Urinary bladder (tissue), 4 donors: Measurements from ENCODE around the gene CCDC59. TPM values are rescaled to one million over a fixed set of nuclear protein-coding genes. Genes with fewer than 3 reads are reported as not detected.
"Not testable (repeated sequence)": the region's sequence is repeated elsewhere in the genome, so short reads cannot be mapped to it uniquely, and the experiment has no call there.

Experiments used
- DNase-seq: peaks from one replicate; pipeline ENCODE4 v3.0.0-alpha.2; 2015; ENCODE audit errors: extremely low spot score
- H3K27ac ChIP-seq: one replicate; pipeline ENCODE4 v1.5.1; 2013; ENCODE audit warnings: low read depth, mild to moderate bottlenecking, moderate library complexity
- H3K36me3 ChIP-seq: one replicate; pipeline ENCODE4 v1.6.1; 2013; ENCODE audit warnings: mild to moderate bottlenecking, moderate library complexity; ENCODE audit not compliant: insufficient read depth
- H3K4me1 ChIP-seq: one replicate; pipeline ENCODE4 v1.6.1; 2013; ENCODE audit warnings: mild to moderate bottlenecking, moderate library complexity; ENCODE audit not compliant: insufficient read depth
- H3K4me3 ChIP-seq: one replicate; pipeline ENCODE4 v1.5.1; 2013; ENCODE audit warnings: low read depth, low read length
- WGBS: extraction: QIAGEN DNeasy Blood & Tissue Kit; methylation state at CpG from one replicate; pipeline ENCODE4 v1.1.7; 2013; 5-methylcytosine and 5-hydroxymethylcytosine counted together
- polyA plus RNA-seq: library from polyadenylated mRNA; stranded (reverse); fragments of 200-250 nt; gene quantifications from one replicate; pipeline ENCODE4 v1.2.3, GENCODE V29; 2013
- total RNA-seq: library from RNA; depleted of rRNA; stranded (reverse); fragments of >200 nt; gene quantifications from one replicate; pipeline ENCODE4 v1.2.3, GENCODE V29; 2014
- donor health status: healthy with polysubstance abuse.
- donor health status: healthy.

The CCDC59 gene
- total RNA-seq (40.2 TPM), polyA plus RNA-seq (45.6 TPM)

GRCh38 chr12:82358200-82359114, at the start of gene CCDC59, which contains the start of gene METTL25:
CCDC59 (minus strand) TSS chr12:82358387; CDS start chr12:82358376, 11 bp downstream.
METTL25 (plus strand) TSS chr12:82358529; CDS start chr12:82358566, 37 bp downstream.
- peak within 1 kb of the TSS; percentile 90 for H3K27ac ChIP-seq
- peak within 1 kb of the TSS; percentile 78 for H3K4me3 ChIP-seq
- WGBS = under 1% methylated on average over 61 of the region's 61 CpGs
- H3K36me3 ChIP-seq = peaks cover 2% of the 10 kb centered on the region
- no peaks in the 10 kb centered on the region for H3K4me1 ChIP-seq
- peak; percentile 97 for DNase-seq

- Histone ChIP-seq H3K4me1 (no peaks in the 10 kb centered on the region), H3K27ac (no peak overlapping the region), H3K4me3 (no peak overlapping the region), H3K36me3 (no peaks in the 10 kb centered on the region)
- WGBS = 77% methylated on average over 5 of the region's 5 CpGs
- DNase-seq = no peak
Measured at GRCh38 chr12:82407481-82407880, 49.3 kb upstream of the CCDC59 start.

- H3K27ac ChIP-seq = no peak overlapping the region
- H3K4me1 ChIP-seq = no peaks in the 10 kb centered on the region
- WGBS = 73% methylated on average over 1 of the region's 1 CpG
Measured at GRCh38 chr12:82406651-82407050, 48.5 kb upstream of the CCDC59 start.

GRCh38 chr12:82400819-82401218, 42.6 kb upstream of the CCDC59 start:
- Histone ChIP-seq H3K27ac (no peak overlapping the region), H3K36me3 (no peaks in the 10 kb centered on the region), H3K4me1 (no peaks in the 10 kb centered on the region), H3K4me3 (no peak overlapping the region)
- 58% methylated on average over 2 of the region's 2 CpGs for WGBS
- DNase-seq = no peak

More at GRCh38 chr12:82406651-82407050, 48.5 kb upstream of the CCDC59 start:
- Histone ChIP-seq H3K36me3 (no peaks in the 10 kb centered on the region), H3K4me3 (no peak overlapping the region)
- DNase-seq = no peak

GRCh38 chr12:82398879-82399278, 40.7 kb upstream of the CCDC59 start:
- no peak overlapping the region for H3K27ac ChIP-seq
- H3K4me1 ChIP-seq = no peaks in the 10 kb centered on the region
- H3K4me3 ChIP-seq = no peak overlapping the region
- DNase-seq = no peak
- H3K36me3 ChIP-seq = no peaks in the 10 kb centered on the region

- WGBS = 56% methylated on average over 2 of the region's 2 CpGs
- peaks cover 4% of the 10 kb centered on the region for H3K36me3 ChIP-seq
- no peak for DNase-seq
- H3K4me3 ChIP-seq = no peak overlapping the region
- H3K4me1 ChIP-seq = no peaks in the 10 kb centered on the region
- H3K27ac ChIP-seq = no peak overlapping the region
Measured at GRCh38 chr12:82383930-82384552, 25.9 kb upstream of the CCDC59 start.

- Histone ChIP-seq H3K4me3 (no peak overlapping the region), H3K4me1 (no peaks in the 10 kb centered on the region), H3K27ac (no peak overlapping the region), H3K36me3 (no peaks in the 10 kb centered on the region)
- no peak for DNase-seq
Measured at GRCh38 chr12:82378997-82379396, 20.8 kb upstream of the CCDC59 start.

GRCh38 chr12:82375201-82375600, 17.0 kb upstream of the CCDC59 start:
- DNase-seq = no peak
- no peak overlapping the region for H3K4me3 ChIP-seq
- H3K36me3 ChIP-seq = peaks cover 2% of the 10 kb centered on the region
- H3K4me1 ChIP-seq = no peaks in the 10 kb centered on the region
- H3K27ac ChIP-seq = no peak overlapping the region
- WGBS = 94% methylated on average over 2 of the region's 2 CpGs

GRCh38 chr12:82366197-82366596, 8.0 kb upstream of the CCDC59 start:
- H3K27ac ChIP-seq = no peak overlapping the region
- 58% methylated on average over 1 of the region's 1 CpG for WGBS
- H3K36me3 ChIP-seq = peaks cover 2% of the 10 kb centered on the region
- H3K4me1 ChIP-seq = no peaks in the 10 kb centered on the region
- H3K4me3 ChIP-seq = no peak overlapping the region
- no peak for DNase-seq

- no peak overlapping the region for H3K4me3 ChIP-seq
- 88% methylated on average over 4 of the region's 4 CpGs for WGBS
- H3K36me3 ChIP-seq = peaks cover 2% of the 10 kb centered on the region
- DNase-seq = no peak
- H3K27ac ChIP-seq = no peak overlapping the region
- H3K4me1 ChIP-seq = no peaks in the 10 kb centered on the region
Measured at GRCh38 chr12:82363990-82364389, 5.8 kb upstream of the CCDC59 start.

GRCh38 chr12:82361461-82361915, 3.3 kb upstream of the CCDC59 start:
- H3K36me3 ChIP-seq = peaks cover 2% of the 10 kb centered on the region
- H3K4me1 ChIP-seq = no peaks in the 10 kb centered on the region
- 88% methylated on average over 22 of the region's 22 CpGs for WGBS
- H3K27ac ChIP-seq = no peak overlapping the region
- DNase-seq = no peak
- no peak overlapping the region for H3K4me3 ChIP-seq

- not testable (repeated sequence) for H3K4me1 ChIP-seq, H3K4me3 ChIP-seq, DNase-seq, H3K36me3 ChIP-seq, H3K27ac ChIP-seq
- 98% methylated on average over 11 of the region's 11 CpGs for WGBS
Measured at GRCh38 chr12:82360834-82361233, 2.6 kb upstream of the CCDC59 start.

GRCh38 chr12:82359115-82359478, 910 bp upstream of the CCDC59 start:
- Histone ChIP-seq H3K27ac (peak overlapping the region; percentile 15), H3K4me3 (peak overlapping the region; percentile 34), H3K36me3 (peaks cover 2% of the 10 kb centered on the region), H3K4me1 (no peaks in the 10 kb centered on the region)
- DNase-seq = no peak
- 7% methylated on average over 4 of the region's 4 CpGs for WGBS

- peaks cover 2% of the 10 kb centered on the region for H3K36me3 ChIP-seq
- no peak for DNase-seq
- WGBS = under 1% methylated on average over 10 of the region's 10 CpGs
- H3K4me1 ChIP-seq = no peaks in the 10 kb centered on the region
- peak overlapping the region; percentile 78 for H3K4me3 ChIP-seq
- peak overlapping the region; percentile 86 for H3K27ac ChIP-seq
Measured at GRCh38 chr12:82357845-82358199, 365 bp downstream of the CCDC59 start.
